GM19324 (cell line): Measurements from ENCODE around the gene FAM47E.

Experiments
- ATAC-seq: cut with Tn5 transposase; IDR thresholded peaks from one replicate; pipeline ENCODE4 v1.9.1; 2021; ENCODE audit warnings: mild to moderate bottlenecking, moderate library complexity; ENCODE audit not compliant: unreplicated experiment, low FRiP score

FAM47E gene, protein sequence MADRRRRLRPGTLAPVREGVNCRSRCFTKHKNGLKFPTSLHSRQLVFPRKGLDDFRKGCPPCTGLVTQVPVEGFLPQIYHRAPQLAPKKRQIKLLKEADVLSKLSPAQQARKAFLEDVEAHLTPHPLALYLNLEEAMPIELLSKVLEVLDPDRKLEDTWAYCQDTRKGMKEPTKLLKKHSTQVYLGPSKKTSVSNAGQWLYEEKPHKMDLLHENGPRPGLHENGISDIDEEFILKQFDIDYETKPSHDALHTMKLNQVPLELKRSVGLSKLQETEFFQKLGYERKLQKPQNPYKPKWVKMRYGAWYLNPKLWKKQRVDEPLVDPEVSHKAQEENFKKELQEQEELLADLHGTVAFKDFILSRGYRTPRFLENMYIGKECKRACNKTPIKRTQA

GRCh38 chr4:76251441-76252270 is at the start of gene FAM47E:
FAM47E (plus strand) TSS chr4:76251721; CDS start chr4:76251747, 26 bp downstream.
- ATAC-seq: no peak

GRCh38 chr4:76203541-76203940 is 48.0 kb upstream of the FAM47E start:
- no peak for ATAC-seq

DNA sequence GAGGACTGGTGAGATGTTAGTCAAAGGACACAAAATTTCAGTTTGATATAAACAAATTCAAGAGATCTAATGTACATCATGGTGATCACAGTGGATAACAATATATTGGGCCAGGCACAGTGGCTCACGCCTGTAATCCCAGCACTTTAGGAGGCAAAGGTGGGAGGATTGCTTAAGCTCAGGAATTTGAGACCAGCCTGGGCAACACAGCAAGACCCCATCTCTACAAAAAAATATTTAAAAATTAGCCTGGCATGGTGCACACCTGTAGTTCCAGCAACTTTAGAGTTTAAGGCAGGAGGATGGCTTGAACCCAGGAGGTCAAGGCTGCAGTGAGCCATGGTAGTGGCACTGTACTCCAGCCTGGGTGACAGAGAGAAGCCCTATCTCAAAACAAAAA is 46.6 kb upstream of the FAM47E start:
- no peak for ATAC-seq

GRCh38 chr4:76205476-76205875 is 46.0 kb upstream of the FAM47E start:
- no peak for ATAC-seq

DNA sequence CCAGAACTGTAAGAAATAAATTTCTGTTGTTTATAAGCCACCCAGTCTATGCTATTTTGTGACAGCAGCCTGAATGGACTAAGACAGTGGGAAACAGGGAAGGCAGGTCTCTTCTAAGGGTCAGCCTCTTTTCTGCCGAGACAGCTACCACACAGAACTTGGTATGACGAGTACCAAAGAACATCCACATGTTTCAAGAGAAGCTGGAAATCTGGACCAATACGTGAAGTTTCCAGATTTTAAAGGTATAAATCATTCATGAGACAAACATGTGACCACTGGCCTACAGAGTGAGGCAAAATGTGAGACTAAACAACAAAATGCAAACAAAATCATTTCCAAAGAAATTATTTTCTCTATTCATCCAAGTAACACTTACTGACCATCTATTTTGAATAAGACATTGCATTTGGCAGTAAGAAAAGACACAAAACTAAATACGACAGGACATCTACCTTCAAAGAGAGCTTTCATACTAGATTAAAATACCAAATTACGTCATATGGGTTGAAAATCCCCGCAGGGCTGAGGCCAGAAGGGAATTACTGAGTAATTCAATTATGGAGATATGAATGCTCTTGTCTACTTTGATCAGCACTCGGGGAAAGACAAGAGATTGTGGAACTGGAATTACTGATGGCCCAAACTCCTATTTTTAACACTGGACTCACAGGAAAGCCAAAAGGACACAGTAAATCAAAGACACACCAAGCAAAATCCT is 45.1 kb upstream of the FAM47E start:
- ATAC-seq: no peak

GRCh38 chr4:76207549-76207948 is 44.0 kb upstream of the FAM47E start:
- ATAC-seq: no peak

DNA sequence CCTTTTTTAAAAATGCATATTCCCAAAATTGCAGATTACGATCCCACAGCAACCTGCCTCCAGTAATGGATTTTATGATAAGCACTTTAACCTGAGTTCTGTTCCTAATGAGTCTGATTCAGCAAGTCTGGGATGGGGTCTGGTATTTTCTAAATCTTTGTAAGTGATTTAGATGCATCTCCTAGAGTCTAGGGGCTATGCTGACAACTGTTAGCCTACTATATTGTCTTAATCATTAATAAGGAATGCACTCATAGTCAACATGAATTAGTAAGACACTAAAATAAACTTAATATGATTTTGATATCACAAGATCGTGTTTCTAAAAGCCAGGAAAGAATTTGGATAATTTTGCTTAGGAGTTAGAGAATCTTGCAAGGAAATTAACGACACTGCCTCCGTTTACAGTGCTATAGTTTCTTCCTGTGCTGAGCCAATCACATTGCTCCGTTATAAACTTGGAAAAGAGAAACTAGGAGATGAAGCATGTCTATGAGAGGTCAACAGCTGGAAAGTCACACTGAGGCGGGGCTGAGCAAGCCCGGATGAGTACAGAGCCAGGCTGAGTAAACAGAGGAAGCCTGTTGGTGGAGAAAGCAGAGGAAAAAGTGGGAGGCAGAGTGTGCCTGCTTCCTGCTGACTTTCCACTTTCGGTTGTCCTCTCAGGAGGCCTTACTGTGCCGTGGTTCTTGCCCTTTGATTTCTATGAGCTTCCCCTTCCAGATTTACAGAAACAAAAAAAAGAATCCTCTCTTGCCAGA is 43.3 kb upstream of the FAM47E start:
- ATAC-seq: no peak

GRCh38 chr4:76209881-76210280 is 41.6 kb upstream of the FAM47E start:
- no peak for ATAC-seq

DNA sequence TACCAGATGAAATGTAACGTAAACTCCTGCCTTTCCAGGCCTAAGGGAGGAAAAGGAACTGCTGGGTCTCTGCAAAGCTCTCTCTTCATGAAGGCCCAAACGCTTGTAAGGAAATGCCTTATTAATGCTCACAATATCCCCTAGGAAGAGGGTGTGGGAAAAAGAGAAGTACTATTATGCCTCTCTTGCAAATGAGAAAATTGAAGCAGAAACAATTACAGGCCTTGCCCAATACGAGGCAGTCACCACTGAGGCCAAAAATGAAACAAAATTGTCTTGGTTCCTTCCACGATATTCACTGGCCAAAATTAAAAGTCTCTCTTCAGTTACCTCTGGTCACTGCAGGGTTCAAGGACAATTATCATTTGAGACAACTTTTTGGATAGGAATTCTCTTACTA is 41.1 kb upstream of the FAM47E start:
- no peak for ATAC-seq

DNA sequence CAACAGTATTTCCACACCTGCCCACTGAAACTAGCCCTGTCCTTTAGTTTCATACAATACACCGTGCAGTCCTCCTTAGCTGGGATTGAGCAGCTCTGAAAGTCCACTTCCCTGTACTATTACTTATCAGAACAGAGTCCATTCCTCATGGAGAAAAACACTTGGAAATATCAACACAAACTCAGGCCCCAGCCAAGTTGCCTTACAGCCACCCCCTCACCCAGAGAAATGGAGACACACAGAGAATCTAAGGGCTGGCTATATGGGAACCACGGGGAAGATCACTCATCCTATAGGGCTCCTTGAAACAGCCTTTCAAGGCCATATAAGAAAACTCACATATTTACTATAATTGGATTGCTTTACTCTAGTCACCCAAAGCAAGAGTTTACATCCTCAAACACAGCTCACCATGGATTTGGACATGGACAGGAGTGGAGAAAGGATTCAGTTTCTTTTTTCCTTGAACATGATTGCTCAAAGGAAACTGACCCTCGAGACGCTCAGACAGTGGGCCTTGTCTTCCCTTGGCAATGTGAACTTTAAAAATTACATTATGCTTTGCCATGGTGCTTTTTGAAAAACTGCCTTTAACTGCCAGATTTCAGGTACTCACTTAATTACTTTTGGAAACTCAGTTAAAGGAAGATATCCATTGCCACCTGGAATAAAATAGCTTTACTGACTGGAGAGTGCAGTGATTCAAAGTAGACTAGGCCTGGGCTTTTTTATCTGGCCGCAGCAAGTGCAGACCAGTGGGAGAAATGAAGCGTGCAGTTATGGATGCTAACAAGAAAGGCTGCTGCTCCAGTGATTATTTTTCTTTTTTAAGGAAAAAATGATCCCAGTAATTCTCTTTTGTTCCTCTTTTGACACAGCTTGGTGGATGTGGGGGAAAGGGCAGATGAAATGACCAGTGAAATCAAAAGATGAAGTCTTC is 39.5 kb upstream of the FAM47E start:
- ATAC-seq: no peak

GRCh38 chr4:76212851-76213414 is 38.6 kb upstream of the FAM47E start:
- no peak for ATAC-seq

DNA sequence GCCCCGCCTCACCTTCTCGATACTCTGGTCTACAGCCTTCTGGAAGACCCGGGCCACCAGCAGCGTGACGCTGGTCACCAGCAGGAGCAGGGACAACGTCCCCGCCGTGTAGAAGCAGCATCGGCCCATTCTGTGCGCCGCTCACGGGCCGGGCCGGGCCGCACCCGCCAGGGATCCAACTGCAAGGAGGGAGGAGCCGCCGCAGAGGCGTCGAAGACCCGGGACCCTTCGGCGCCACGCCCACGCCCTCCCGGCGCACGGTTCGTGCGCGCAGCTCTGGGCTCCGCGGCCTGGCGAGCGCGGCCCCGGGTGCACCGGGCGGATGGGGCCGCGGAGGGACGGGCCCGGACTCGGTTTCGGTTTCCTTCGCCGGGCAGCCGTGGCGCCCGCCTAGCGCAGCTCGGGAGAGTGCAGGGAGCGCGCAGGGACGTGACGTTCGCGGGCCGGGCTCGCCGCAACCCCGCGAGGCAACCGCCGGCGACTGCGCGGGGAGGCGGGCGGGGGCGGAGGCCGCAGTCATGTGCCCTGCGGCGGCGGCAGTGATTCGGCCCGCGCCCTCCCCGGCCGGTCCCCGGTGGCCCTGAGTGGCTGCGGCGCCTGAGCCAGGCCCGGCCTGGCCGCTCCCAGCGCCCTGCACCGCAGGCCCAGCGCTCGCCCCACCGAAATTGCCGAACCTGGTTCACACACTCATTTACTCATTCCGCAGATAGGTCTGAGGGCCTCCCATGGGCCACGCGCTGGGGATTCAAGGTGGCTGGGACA is 37.9 kb upstream of the FAM47E start, which contains the start of gene SCARB2:
SCARB2 (minus strand) TSS at position 410 of the 762 bp plus-strand sequence; CDS start at position 129, 281 bp downstream.
- ATAC-seq: peak; percentile 89

- ATAC-seq: no peak
Observed at GRCh38 chr4:76214177-76214675, 37.3 kb upstream of the FAM47E start.

GRCh38 chr4:76215077-76215476 is 36.4 kb upstream of the FAM47E start:
- no peak for ATAC-seq

GRCh38 chr4:76216524-76216923 is 35.0 kb upstream of the FAM47E start:
- ATAC-seq: no peak

DNA sequence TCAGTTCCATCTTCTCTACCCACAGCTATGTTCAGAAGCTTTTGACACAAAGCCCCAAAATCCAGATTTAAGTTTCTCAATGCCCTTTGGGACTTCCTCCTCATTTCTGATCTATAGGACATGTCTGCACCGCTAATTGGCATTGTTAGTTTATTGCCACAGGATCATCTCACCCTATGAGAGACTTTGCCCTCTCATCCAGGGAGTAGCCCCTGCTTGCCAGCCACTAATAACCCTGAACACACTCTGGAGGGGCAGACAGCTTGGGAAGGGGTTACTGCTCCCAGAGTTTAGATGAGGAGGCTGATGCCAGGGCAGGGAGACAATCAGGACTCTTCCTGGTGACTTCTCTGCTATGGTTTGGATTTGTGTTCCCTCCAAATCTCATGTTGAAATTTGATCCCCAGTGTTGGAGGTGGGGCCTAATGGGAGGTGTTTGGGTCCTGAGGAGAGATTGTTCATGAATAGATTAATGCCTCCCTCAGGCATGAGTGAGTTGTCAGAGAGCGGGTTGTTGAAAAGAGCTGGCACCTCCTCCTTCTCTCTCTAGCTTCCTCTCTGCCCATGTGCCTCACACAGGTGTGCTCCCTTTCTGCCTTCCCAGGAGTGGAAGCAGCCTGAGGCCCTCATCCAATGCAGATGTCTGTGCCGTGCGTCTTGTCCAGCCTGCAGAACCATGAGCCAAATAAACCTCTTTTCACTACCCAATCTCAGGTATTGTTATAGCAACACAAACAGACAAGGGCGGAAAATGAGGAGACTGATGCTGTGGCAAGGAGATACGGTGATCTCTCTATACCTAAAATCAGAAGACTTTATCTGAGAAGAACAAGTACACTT is 34.3 kb upstream of the FAM47E start:
- no peak for ATAC-seq
